Measurements from ENCODE around the gene TOM1. TPM values are rescaled to one million over a fixed set of nuclear protein-coding genes. Genes with fewer than 3 reads are reported as not detected.
A peak's percentile ranks its signal among the peaks of the same experiment; 100 is the strongest.

Gene TOM1
- total RNA-seq, 2 experiments from 2014 or later: 25.8 to 26.3 TPM

DNA sequence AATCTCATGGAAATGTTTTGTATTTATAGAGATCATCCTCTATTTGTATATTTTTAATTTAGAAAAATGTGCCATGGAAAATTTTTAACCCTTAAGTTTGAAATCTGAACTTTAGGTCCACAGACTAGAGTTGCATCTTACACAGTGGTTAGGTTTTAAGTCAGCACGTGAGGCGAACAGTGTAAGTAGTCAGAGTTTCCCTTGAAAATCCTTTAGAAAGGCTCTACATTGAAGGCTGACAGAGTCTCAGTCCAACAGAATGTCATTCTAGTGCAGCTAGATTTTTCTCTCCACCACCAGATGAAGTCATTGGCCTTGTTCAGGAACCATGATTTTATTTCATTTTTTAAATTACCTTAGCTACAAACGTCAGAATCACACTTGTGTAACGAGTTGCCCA, 23.7 kb upstream of the TOM1 start:
- Mint-ChIP-seq H3K4me3 (no peak overlapping the region), H3K9me3 (no peaks in the 10 kb centered on the region), H3K4me1 (ENCODE audit: low read depth) (peaks cover 32% of the 10 kb centered on the region), H3K27ac (no peak overlapping the region), H3K36me3 (ENCODE audit: low read depth) (peaks cover 34% of the 10 kb centered on the region), H3K27me3 (ENCODE audit: low read depth) (no peaks in the 10 kb centered on the region)
- DNase-seq: no peak
- CTCF ChIA-PET: no interaction called here
- intact Hi-C loops (cut with micrococcal nuclease): no loop called here

DNA sequence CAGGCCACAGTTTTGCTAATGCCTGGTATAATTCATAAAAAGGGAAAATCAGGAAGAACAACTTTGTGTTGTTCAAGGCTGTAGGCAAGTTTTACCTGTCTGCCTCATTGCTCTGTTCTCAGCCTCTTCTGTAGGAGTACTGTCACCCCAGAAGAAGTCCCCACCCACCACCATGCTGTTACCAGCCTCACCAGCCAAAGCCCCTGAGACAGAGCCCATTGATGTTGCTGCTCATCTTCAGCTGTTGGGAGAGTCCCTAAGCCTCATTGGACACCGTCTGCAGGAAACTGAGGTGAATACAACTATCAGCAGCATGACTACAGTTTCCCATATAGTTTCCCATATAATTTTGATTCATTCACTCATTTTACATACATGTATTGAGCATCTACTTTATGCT, 11.6 kb upstream of the TOM1 start:
- Mint-ChIP-seq H3K9me3 (no peaks in the 10 kb centered on the region), H3K36me3 (ENCODE audit: low read depth) (peaks cover 27% of the 10 kb centered on the region), H3K4me3 (no peak overlapping the region), H3K27ac (no peak overlapping the region), H3K4me1 (ENCODE audit: low read depth) (peaks cover 3% of the 10 kb centered on the region), H3K27me3 (ENCODE audit: low read depth) (no peaks in the 10 kb centered on the region)
- intact Hi-C loops (cut with micrococcal nuclease): no loop called here
- peak; percentile 33 for DNase-seq
- CTCF ChIA-PET: no interaction called here

DNA sequence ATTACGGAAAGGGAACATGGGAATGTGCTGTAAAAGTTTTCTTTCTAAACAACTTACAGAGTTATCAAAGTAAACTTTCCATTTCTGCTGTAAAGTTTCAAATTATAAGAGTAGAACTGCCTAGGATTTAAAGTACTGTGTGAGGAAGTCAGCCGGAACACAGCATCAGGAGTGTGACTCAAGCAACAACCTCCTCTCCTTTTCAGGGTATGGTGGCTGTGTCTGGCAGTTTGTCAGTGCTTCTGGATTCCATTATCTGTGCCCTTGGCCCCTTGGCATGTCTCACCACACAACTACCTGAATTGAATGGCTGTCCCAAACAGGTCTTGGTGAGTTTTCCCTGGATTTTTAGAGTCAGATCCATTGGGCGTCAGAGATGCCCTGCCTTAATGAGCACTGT, 6.9 kb upstream of the TOM1 start:
- Mint-ChIP-seq H3K27me3 (ENCODE audit: low read depth) (no peaks in the 10 kb centered on the region), H3K4me1 (ENCODE audit: low read depth) (peaks cover 3% of the 10 kb centered on the region), H3K36me3 (ENCODE audit: low read depth) (peaks cover 26% of the 10 kb centered on the region), H3K27ac (no peak overlapping the region), H3K9me3 (no peaks in the 10 kb centered on the region), H3K4me3 (no peak overlapping the region)
- intact Hi-C loops (cut with micrococcal nuclease): no loop called here
- no peak for DNase-seq
- CTCF ChIA-PET: no interaction called here

DNA sequence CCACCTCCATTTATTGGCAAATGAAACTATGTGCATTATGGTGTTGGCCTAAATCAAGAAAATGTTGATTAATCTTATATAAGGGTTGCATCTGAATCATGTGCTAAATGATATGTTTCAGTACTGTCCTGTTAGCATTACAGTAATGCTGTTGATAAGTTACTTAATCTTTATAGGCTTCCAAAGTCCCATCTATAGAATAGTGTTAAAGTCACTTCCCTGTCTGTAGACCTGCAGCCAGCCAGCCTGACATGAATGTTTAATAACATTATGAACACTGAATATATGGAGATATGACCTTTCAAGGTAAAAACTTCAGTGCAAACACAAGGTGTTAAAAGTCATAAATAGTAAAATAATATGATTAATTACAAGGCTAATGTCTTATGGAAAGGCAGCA, 3.6 kb upstream of the TOM1 start:
- Mint-ChIP-seq H3K36me3 (ENCODE audit: low read depth) (peaks cover 18% of the 10 kb centered on the region), H3K27me3 (ENCODE audit: low read depth) (no peaks in the 10 kb centered on the region), H3K27ac (no peak overlapping the region), H3K4me1 (ENCODE audit: low read depth) (peaks cover 5% of the 10 kb centered on the region), H3K4me3 (no peak overlapping the region), H3K9me3 (no peaks in the 10 kb centered on the region)
- no peak for DNase-seq
- CTCF ChIA-PET: no interaction called here
- intact Hi-C loops (cut with micrococcal nuclease): no loop called here

DNA sequence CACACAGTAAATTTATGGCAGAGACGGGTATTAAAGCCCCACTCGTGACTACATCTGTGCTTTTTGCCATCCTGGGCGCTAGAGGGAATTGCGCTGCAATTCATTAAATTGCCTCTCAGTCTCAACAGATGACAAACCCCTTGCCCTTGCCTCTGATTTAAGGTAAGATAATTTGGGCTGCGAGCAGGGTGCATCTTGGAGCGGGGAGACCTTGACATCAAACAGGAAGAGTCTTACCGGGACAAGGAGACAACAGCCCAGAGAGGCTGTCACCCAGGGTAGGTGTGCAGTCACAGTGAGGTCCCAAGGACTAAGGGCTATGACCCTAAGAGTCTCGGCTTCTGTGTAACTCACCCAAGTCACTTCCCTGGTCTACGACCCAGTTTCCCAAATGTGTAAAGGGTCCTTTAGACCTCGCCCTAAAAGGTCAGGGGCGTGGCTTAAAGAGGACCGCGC, 449 bp upstream of the TOM1 start:
- H3K4me3 Mint-ChIP-seq: peak overlapping the region; percentile 88
- H3K27ac Mint-ChIP-seq: peak overlapping the region; percentile 56
- no peaks in the 10 kb centered on the region for H3K9me3 Mint-ChIP-seq
- intact Hi-C loops (cut with micrococcal nuclease): loop anchor here (2.0 kb wide), 1 partner anchor 32 kb away; no protein-coding TSS in a partner anchor
- no peaks in the 10 kb centered on the region for H3K27me3 Mint-ChIP-seq (ENCODE audit: low read depth)
- DNase-seq: peak; percentile 28
- H3K4me1 Mint-ChIP-seq (ENCODE audit: low read depth): peaks cover 24% of the 10 kb centered on the region
- peaks cover 2% of the 10 kb centered on the region for H3K36me3 Mint-ChIP-seq (ENCODE audit: low read depth)
- CTCF ChIA-PET: interaction anchor here (0.8 to 1.5 kb wide), 2 partner anchors 30 to 34 kb away, joined by 4 to 5 read pairs; no protein-coding TSS in a partner anchor

DNA sequence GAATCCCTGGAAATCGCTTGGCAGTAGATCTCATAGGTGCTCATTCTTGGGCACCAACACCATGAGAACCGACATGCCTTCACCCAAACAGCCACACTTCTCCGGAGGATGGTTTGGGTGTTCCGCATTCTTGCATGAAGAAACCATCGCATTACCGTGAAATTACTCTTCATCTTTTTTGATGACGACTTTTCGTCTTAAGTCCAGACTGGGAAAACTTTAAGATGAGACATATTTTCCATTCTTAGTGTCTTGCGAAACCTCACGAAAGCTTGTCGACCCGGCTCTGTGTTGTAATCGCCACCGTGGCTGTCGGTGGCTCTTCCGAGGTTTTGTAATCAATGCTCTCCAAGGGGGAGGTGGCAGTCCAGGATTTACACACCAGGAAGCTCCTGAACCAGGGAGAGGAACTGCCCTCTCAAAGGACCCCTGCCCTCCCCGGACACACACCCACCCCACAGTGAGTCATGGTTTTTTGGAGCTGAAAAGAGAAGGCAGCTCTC, 1.7 kb downstream of the TOM1 start:
- DNase-seq: no peak
- intact Hi-C loops (cut with micrococcal nuclease): loop anchor here (2.0 kb wide), 2 partner anchors 45 to 99 kb away; partner anchors contain the start of genes HMGXB4 and MCM5

DNA sequence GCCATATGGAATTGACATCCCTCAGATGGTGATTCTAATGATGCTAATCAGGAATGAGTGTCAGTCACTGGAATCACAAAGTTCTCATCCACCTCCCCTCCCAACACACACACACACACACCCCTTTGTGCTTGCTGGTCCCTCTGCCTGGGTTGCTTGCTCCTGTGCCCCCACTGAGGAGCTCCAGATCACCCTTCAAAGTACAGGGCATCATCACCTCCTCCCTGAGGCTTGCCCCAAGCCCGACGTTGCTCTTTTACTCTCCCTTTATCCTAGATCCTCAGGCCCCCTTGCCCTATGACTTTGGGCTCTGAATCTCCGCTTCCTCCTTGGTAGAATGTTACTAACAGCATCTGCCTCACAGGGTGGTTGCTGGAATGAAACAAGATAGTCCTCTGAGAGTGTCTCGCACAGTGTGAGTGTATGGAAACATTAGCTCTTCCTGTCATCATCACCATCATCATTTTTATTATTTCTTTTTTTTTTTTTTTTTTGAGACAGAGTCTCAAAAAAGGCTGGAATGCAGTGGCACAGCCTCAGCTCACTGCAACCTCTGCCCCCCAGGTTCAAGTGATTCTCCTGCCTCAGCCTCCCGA, 3.4 kb downstream of the TOM1 start:
- intact Hi-C loops (cut with micrococcal nuclease): no loop called here
- Mint-ChIP-seq H3K4me1 (ENCODE audit: low read depth) (peaks cover 56% of the 10 kb centered on the region), H3K9me3 (no peaks in the 10 kb centered on the region)

More for the DNA sequence above, 1.7 kb downstream of the TOM1 start:
- Mint-ChIP-seq H3K9me3 (no peaks in the 10 kb centered on the region), H3K4me1 (ENCODE audit: low read depth) (peaks cover 39% of the 10 kb centered on the region), H3K27me3 (ENCODE audit: low read depth) (no peaks in the 10 kb centered on the region), H3K27ac (peak overlapping the region; percentile 69), H3K4me3 (peak overlapping the region; percentile 88), H3K36me3 (ENCODE audit: low read depth) (peaks cover 1% of the 10 kb centered on the region)
- CTCF ChIA-PET: no interaction called here

DNA sequence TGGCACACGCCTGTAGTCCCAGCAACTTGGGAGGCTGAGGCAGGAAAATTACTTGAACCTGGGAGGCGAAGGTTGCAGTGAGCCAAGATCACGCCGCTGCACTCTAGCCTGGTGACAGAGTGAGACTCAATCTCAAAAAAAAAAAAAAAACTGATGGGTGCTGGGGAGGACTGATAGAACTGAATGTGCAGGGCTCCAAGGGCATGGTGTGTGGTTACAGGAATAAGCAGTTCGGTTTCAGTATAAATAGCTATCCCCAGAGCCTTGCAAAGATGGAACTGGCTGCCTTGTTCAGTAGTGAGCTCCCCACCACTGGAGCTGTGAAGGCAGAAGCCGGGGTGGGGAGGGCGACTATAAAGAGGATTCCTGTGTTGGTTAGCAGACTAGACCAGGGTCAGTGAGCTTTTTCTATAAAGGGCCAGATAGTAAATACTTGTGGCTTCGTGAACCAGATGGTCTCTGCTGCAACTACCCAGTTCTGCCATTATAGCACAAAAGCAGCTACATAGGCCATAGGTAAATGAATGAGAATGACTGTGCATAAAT, 5.9 kb downstream of the TOM1 start:
- no peak for DNase-seq
- peaks cover 1% of the 10 kb centered on the region for H3K36me3 Mint-ChIP-seq (ENCODE audit: low read depth)
- peaks cover 72% of the 10 kb centered on the region for H3K4me1 Mint-ChIP-seq (ENCODE audit: low read depth)
- no peaks in the 10 kb centered on the region for H3K9me3 Mint-ChIP-seq
- CTCF ChIA-PET: interaction anchor here (0.9 to 1.1 kb wide), 2 partner anchors 14 to 155 kb away, joined by 3 read pairs; no protein-coding TSS in a partner anchor
- no peak overlapping the region for H3K4me3 Mint-ChIP-seq
- H3K27me3 Mint-ChIP-seq (ENCODE audit: low read depth): no peaks in the 10 kb centered on the region
- intact Hi-C loops (cut with micrococcal nuclease): no loop called here
- H3K27ac Mint-ChIP-seq: no peak overlapping the region

More for the DNA sequence above, 3.4 kb downstream of the TOM1 start:
- no peak overlapping the region for H3K4me3 Mint-ChIP-seq
- H3K36me3 Mint-ChIP-seq (ENCODE audit: low read depth): peaks cover 1% of the 10 kb centered on the region
- H3K27me3 Mint-ChIP-seq (ENCODE audit: low read depth): no peaks in the 10 kb centered on the region
- CTCF ChIA-PET: interaction anchor here (0.6 kb wide), 1 partner anchor 74 kb away, joined by 5 read pairs; no protein-coding TSS in a partner anchor
- no peak for DNase-seq
- no peak overlapping the region for H3K27ac Mint-ChIP-seq

DNA sequence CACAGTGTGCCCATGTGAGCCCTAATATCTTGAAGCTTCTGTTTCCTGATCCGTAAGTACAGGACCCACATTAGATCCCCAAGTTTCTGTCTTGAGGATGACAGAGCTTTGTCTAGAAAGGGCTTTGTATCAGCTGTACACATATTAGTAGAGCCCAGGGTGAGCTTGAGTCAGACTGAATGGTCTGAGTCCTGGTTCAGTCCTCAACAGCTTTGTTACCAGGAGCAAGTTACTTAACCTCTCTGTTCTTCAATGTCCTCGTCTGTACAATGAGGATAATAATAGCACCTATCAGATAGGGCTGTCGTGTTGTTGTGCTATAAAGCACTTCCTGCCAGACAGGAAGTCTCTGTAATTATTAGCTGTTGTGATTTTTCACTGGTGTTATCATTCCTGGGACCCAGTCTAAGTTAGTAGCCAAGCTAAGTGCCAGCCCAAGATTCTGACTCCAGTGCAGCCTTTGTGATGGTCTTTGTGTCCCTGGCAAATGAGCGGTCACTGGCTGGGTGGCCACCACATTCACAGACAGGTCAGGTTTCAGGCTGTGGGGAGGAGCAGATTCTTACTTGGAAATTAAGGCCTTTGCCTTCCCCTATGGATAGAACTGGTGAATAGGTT, 6.8 kb downstream of the TOM1 start:
- CTCF ChIA-PET: interaction anchor here (0.9 to 1.7 kb wide), 2 partner anchors 21 to 277 kb away, joined by 3 read pairs; no protein-coding TSS in a partner anchor
- DNase-seq: no peak
- intact Hi-C loops (cut with micrococcal nuclease): no loop called here
- Mint-ChIP-seq H3K36me3 (ENCODE audit: low read depth) (peaks cover 1% of the 10 kb centered on the region), H3K9me3 (no peaks in the 10 kb centered on the region), H3K4me1 (ENCODE audit: low read depth) (peaks cover 76% of the 10 kb centered on the region), H3K27ac (no peak overlapping the region), H3K27me3 (ENCODE audit: low read depth) (no peaks in the 10 kb centered on the region), H3K4me3 (no peak overlapping the region)

DNA sequence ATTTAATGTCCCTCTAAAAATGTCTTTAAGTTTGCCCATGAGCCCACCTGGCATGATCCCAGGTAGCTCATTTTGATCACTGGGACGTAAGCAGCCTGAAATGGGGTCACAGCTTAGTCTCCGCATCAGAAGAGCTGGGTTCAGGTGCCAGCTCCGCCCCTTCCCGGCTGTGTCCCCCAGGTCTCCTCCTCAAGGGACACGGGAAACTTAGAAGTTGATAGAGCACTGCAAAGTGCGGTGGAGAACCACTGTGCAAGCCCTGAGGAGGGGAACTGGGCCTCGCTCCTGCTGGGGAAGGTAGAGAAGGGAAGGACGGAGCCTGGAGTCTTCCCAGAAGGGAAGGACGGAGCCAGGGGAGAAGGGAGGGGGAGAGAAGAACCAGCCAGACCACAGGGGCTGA, 7.7 kb downstream of the TOM1 start:
- peaks cover 1% of the 10 kb centered on the region for H3K36me3 Mint-ChIP-seq (ENCODE audit: low read depth)

DNA sequence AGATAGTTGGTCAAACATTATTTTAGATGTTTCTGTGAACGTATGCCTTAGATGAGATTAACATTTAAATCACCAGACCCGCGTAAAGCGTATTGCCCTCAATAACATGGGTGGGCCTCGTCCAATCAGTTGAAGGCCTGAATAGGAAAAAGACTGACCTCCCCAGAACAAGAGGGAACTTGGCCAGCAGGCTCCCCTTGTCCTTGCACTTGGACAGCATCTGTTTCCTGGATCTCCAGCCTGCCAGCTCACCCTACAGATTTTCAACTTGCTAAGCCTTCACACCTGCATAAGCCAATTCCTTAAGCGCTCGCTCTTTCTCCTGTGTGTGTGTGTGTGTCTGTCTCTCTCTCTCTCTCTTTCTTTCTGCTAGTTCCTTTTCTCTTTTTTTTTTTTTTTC, 8.2 kb downstream of the TOM1 start:
- no peaks in the 10 kb centered on the region for H3K27me3 Mint-ChIP-seq (ENCODE audit: low read depth)
- H3K9me3 Mint-ChIP-seq: no peaks in the 10 kb centered on the region
- CTCF ChIA-PET: interaction anchor here (0.6 kb wide), 1 partner anchor 963 kb away, joined by 3 read pairs; no protein-coding TSS in a partner anchor
- peaks cover 5% of the 10 kb centered on the region for H3K36me3 Mint-ChIP-seq (ENCODE audit: low read depth)
- no peak for DNase-seq
- H3K4me1 Mint-ChIP-seq (ENCODE audit: low read depth): peaks cover 78% of the 10 kb centered on the region
- intact Hi-C loops (cut with micrococcal nuclease): no loop called here
- H3K4me3 Mint-ChIP-seq: no peak overlapping the region
- H3K27ac Mint-ChIP-seq: no peak overlapping the region

More for the DNA sequence above, 7.7 kb downstream of the TOM1 start:
- intact Hi-C loops (cut with micrococcal nuclease): no loop called here
- Mint-ChIP-seq H3K9me3 (no peaks in the 10 kb centered on the region), H3K4me1 (ENCODE audit: low read depth) (peaks cover 78% of the 10 kb centered on the region), H3K27me3 (ENCODE audit: low read depth) (no peaks in the 10 kb centered on the region), H3K4me3 (no peak overlapping the region), H3K27ac (no peak overlapping the region)
- CTCF ChIA-PET: interaction anchor here (1.7 kb wide), 1 partner anchor 20 kb away, joined by 3 read pairs; no protein-coding TSS in a partner anchor
- no peak for DNase-seq

DNA sequence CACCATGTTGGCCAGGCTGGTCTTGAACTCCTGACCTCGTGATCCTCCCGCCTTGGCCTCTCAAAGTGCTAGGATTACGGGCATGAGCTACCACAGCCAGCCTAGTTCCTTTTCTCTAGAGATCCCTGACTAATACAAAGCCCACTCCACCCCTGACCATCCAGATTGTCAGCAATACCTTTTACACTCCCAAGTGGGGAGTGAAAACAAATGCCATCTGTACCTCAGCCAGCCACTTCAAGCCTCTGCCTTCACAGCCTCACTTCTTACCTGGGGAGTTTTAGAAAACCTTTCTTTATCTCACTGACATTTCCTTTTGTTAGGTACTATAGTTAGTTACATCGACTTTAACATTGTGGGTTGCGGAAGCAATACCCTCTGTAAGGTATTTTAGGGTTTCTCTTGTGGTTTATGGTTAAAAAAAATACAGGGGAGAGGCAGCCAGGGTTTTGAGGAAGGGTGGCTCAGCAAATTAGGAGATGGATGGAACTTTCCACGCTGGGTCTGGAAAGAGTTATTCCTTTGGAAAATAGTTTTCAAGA, 8.9 kb downstream of the TOM1 start:
- DNase-seq: no peak
- Mint-ChIP-seq H3K9me3 (no peaks in the 10 kb centered on the region), H3K4me1 (ENCODE audit: low read depth) (peaks cover 80% of the 10 kb centered on the region), H3K36me3 (ENCODE audit: low read depth) (peaks cover 5% of the 10 kb centered on the region), H3K4me3 (no peak overlapping the region), H3K27ac (no peak overlapping the region), H3K27me3 (ENCODE audit: low read depth) (no peaks in the 10 kb centered on the region)
- intact Hi-C loops (cut with micrococcal nuclease): no loop called here
- CTCF ChIA-PET: interaction anchor here (0.6 kb wide), 1 partner anchor 962 kb away, joined by 3 read pairs; no protein-coding TSS in a partner anchor
